HG03159 (cell line): Measurements from ENCODE around the gene TLCD4.
"Not testable (repeated sequence)": the region's sequence is repeated elsewhere in the genome, so short reads cannot be mapped to it uniquely, and the experiment has no call there.

Experiments
- ATAC-seq: cut with Tn5 transposase; IDR thresholded peaks from one replicate; pipeline ENCODE4 v1.9.1; 2021; ENCODE audit warnings: mild to moderate bottlenecking, moderate library complexity; ENCODE audit not compliant: unreplicated experiment

The TLCD4 gene, protein sequence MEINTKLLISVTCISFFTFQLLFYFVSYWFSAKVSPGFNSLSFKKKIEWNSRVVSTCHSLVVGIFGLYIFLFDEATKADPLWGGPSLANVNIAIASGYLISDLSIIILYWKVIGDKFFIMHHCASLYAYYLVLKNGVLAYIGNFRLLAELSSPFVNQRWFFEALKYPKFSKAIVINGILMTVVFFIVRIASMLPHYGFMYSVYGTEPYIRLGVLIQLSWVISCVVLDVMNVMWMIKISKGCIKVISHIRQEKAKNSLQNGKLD

DNA sequence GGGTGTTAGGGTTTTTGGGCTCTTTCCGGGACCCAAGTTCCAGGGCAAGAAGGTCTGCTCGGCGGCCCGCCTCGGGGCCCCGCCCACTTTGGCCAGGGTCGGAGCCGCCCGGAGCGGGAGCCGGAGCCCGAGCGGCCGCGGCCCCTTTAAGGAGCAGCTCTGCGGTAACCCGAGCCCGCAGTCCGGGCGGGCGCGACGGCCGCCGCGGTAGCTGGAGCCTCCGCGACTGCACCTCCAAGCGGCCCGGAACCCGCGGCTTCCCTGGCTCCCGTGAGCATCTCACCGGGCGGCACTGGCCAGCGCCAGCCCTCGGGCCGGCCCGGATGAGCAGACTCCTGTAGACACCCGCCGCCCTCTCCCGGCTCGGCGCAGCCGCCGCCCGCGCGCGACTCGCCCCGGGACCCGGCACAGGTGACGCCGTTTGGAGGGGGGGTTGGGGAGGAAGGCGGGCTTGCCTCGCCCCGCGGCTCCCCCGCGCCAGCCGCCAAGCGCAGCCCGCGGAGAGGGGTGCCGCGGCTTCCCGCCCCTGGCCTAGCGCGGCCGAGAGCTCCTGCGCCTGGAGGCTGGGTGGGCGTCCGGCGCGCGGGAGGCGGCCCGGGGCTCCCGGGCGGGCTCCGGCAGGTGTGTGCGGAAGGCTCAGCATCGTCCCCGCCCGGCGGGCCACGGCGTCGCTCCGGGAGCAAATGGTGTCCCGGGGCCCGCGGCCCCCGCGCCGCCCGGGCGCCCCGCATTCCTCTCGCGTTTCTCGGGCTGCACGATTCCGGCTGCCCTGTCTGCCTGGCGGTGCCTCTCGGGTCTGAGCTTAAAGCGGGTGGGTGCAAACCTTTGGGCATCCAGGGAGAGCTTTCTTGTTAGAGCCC is at the start of gene TLCD4:
Gene TLCD4 (plus strand): TSS at position 149 of the 860 bp plus-strand sequence. CDS start 26,547 bp downstream, outside the sequence.
- peak; percentile 48 for ATAC-seq

DNA sequence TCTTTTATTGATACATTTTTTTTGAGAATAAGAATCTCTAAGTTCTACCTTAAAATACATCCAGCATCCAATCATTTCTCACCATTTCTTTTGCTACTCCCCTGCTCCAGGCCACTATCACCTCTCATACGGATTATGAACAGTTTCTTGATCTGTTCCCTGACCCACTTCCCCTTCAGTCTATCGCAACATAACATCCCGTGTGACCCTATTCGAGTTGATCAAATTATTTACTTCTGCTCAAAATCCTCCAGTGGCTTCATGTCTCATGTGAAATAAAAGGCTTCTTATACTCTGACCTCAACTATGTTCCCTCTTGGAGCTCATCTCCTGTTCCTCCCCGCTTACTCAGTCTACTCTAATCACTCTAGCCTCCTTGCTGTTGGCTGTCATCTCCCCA is 49.6 kb upstream of the TLCD4 start:
- no peak for ATAC-seq

DNA sequence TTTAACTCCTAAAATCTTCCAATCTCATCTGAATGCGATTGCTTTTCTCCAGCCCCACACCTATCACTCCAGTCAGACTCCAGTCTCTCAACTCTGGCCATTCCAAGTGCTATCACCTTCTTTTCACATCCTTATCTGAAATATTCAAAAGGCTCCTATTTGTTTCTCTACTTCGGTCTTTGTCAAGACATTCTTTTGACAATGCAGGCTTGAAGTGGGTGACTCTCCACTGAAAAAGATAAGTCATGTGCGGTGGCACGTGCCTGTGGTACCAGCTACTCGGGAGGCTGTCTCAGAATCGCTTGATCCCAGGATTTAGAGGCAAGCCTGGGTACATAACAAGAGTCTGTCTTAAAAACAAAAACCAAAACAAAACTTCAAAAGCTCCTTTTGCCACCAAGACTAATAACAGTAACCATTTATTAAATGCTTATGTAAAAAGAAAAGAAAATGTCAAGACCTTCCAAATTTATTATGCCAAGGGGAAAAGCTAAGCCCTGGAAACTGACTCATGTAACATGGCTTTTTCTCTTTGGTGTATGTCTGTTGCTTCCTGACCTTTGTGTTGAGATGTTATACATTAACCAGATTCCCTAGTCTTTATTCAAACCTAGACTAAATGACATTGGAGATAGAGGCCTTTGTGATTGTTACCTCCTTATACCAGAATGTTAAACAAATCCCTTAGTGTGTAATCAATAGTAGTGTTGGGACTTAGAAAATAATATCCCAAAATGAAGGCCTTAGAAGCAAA is 48.0 kb upstream of the TLCD4 start:
- ATAC-seq = no peak

DNA sequence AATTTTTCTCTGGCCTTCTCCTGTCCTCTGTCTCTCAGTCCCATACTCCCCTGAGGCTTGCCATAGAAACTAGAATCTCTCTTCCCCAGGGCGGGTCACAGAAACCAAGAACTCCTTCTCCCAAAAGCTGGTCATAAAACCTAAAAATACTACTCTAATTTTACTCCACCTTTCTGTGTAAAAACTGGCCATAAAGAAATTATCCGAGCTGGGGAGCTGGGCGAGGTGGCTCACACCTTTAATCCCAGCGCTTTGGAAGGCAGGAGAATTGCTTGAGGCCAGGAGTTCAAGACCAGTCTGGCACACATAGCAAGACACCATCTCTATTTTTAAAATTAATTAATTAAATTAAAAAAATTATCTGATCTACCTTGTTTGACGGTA is 47.5 kb upstream of the TLCD4 start:
- no peak for ATAC-seq

DNA sequence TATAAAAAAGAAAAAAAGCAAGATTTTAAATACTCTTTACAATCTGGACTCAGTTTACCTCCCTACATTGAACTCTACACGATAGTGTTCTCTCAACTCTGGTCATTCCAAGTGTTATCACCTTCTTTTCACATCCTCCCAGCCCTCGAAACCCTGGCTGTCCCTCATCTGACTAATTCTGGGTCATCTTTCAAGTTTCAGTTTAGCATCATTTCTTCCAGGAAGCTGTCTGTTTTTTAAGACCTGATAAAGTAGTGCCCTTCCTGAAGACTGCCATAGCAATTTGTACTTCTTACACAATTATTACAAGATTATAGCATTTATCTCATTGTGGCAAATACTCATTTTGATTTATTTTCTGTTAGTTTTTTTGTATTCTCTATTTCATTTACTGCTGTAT is 45.6 kb upstream of the TLCD4 start:
- no peak for ATAC-seq

DNA sequence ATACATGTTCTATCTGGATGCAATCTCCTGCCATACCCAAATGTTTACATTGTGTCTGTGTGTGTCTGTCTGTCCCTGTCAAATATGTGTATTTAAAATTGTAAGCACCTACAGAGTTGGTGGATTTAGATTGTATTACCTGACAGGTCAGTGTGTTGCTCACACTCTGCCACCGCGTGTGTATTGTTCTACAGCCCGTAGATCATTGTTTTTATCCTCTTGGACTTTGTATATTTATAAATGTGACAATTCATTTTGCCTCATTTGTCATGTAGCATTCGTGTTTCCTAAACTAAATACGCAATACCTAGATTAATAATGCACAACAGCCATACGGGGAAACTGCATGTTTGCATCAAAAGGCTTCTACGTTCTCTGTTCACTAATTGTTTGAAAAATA is 45.0 kb upstream of the TLCD4 start:
- ATAC-seq = no peak

DNA sequence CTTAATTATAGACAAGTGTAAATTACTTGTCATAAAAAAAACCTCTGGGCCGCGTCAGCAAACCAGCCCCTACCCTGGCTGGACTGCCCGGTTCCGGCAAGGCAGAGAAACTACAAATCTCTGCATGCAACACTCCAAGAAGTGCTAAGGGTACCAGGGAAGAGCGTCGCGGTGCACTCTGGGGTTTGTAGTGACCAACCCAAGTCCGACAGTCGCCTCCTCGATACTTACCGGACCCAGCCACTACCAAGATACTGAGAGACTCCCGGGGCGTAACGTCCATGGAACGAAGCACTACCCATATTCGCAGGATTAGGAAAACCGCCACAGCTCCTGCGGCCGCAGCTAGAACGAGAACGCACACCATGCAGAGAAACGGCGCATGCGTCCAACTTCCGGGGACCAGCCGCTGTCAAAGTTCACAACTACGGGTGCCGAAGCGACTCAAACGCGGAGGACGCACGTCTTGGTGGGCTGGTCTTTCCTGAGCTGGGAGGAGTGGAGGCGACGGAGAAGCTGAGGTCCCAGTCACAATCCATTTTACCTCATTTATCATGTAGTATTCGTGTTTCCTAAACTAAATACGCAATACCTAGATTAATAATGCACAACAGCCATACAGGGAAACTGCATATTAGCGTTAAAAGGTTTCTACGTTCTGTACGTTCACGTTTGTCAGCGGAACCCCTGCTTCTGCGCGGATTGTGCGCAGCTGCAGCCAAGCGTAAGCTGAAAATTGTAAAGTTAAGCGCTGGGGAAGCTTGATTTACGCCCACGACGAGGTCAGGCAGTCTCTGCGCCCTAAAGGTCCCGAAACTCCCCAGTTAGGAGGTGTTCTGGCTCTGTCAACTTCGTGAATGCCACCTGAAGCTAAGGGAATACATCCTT is 44.4 kb upstream of the TLCD4 start, which contains the start of gene ALG14:
Gene ALG14 (minus strand): TSS at position 420 of the 888 bp plus-strand sequence. CDS start 53 bp downstream, at position 367.
- peak; percentile 97 for ATAC-seq

DNA sequence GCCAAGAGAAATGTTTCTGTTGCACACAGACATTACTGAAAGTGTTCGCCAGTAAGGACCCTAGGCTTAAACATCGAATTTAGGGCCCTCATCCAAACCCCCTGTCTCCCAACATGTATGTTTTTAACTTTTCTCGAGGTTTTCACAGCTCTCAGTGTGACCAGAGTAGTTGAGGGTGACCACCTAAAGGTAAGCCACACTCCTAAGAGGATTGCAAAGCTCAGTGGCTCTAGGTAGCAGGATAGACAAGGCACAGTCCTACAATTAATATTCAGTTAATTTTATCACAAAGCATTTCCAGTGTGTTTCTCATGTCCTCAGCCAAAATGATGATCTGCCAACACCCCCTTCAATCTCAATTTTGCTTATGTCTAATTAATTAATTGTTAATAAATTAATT is 43.7 kb upstream of the TLCD4 start:
- no peak for ATAC-seq

DNA sequence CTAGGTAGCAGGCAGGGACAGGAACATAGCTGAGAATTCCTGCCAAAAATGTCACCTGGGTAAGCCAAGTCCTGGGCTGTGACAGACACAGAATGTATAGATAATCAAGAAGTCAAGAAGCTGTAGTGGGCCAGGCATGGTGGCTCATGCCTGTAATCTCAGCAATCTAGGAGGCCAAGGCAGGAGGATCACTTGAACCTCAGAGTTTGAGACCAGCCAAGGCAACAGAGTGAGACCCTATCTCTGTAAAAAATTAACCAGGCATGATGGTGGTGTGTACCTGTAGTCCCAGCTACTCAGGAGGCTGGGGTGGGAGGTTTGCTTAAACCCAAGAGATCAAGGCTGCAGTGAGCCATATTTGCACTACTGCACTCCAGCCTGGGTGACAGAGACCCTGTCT is 41.1 kb upstream of the TLCD4 start:
- no peak for ATAC-seq

DNA sequence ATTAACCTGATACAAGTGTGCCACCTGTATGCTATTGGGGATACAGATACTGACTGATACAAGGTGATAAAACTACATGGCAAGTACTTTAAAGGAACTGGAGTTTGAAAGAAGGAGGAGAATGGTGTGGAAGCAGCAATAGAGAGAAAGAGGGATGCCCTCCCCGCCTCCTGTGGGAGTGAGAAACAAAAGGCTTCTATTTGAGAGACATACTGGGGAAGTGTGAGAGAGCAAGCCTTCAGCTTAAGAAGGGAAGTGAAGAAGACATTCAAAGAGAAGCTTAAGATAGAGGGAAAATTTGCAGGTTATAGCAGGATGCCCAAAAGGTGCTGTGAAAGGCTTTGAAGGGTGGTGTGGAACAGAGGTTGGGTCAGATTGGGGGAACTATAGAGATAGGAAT is 36.7 kb upstream of the TLCD4 start:
- no peak for ATAC-seq

DNA sequence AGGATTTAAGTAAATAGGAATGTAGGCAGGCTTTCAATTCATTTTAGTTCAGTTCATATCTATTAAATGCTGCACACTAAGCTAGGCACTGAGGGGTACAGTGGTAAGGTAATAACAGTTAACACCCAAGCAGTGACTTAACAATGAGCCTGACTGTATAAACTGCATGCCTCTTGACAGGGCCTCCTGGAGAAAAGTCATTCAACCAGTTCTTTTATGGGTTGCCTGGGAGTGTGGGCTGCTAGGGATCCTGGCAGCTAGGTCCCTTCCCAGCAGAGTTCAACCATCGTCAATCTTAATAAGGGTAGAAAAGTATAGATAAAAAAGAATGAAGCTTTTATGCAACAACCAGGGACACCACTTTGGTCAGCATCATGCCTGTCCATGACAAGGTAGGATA is 36.3 kb upstream of the TLCD4 start:
- no peak for ATAC-seq

DNA sequence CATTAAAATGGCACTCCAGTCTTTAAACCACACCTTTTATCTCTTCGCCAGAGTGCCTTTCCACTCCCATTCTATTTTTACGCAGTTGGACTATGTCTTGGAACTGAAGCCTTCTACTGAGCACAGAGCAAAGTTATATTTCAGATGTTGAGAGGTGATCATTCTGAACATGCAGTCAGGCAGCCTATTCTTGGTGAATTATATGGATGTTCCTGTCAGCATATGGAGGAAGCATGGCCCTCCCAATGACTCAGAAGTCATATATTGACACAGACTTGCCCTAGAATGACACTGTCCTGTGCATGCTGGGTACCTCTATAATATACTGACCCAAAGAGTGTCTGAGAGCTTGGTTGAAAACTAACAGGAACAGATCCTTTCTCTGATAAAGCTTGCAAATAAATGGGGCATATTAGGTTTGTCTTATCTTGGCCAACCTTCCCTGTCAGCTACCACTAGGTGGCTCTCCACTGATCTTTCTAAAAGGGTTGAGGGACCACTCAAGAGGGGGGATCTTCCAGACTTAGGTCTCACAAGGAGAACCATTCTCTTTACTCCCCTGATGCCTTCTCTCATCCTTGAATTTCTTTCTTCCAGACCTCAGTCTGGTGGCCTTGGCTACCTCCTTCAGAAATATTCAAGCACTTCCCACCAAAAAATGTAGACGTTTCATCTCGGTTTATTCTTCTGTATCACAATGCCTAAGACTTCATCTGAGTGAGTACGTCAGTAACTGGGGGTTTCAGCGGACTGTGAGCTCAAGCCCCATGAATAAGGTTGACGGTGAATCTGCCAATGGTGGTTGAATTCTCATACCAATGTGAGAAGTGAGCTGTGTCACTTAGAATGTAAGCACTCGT is 32.6 kb upstream of the TLCD4 start:
- peak; percentile 82 for ATAC-seq

DNA sequence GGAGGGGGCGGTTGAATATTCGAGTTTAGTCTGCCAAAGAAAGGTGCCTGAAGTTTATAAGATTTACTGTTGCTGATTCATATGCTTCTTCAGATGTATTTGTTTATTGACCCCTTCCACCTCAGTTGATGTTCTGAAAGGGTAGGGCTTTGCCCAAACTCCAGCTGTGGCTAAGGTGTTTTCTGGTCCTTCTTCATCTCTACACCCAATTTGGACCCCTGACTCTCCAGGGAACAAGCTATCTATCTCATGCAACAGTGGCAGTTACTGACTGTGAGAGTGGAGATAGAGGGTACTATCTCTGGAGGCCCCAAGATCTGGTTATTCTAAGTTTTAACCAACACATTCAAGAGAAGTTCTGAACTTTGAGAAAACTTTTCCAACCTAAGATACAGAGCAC is 31.8 kb upstream of the TLCD4 start:
- ATAC-seq = no peak

DNA sequence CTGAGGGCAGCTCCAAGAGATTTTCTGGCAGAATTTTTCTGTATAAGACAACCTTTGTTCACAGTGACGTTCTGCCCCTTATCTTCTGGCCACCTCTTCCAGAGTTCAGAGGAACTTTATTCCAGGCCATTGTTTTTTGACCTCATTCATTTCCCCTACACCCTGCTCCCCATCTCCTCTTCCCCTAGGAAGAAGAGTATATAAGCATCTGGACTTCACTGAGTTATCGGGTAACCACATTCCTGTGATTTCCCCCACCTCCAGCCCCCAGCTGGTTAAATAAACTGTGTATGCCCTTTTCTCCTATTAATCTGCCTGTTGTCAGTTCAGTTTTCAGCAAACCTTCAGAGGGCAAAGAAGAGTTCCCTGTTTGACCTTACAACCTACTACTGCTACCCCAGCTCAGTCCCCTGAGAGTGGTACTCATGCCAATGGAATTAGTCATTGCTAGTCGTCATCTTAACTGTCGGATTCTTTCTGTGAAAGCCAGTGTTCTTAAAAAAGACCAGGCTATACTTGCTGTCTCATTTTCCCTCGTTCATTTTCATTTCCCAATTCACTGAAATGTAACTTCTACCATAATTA is 30.1 kb upstream of the TLCD4 start:
- ATAC-seq = no peak

DNA sequence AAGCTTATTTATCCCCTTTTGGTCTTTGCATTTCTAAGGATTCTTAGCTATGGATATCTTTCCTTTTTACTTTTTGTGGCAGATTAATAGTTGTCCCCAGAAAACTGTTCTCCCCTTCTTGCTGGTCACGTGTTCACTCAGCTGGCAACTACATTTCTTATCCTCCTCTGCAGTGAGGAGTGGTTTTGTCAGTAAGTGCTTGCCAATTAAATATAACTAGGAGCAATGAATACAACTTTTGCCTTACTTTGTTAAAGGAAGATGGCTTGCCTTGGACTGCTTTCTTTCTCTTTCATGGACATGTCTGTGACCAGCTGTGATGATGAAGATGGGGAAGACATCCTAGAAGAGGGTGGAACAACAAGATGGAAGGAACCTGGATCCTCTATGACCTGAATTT is 28.9 kb upstream of the TLCD4 start:
- ATAC-seq = no peak

DNA sequence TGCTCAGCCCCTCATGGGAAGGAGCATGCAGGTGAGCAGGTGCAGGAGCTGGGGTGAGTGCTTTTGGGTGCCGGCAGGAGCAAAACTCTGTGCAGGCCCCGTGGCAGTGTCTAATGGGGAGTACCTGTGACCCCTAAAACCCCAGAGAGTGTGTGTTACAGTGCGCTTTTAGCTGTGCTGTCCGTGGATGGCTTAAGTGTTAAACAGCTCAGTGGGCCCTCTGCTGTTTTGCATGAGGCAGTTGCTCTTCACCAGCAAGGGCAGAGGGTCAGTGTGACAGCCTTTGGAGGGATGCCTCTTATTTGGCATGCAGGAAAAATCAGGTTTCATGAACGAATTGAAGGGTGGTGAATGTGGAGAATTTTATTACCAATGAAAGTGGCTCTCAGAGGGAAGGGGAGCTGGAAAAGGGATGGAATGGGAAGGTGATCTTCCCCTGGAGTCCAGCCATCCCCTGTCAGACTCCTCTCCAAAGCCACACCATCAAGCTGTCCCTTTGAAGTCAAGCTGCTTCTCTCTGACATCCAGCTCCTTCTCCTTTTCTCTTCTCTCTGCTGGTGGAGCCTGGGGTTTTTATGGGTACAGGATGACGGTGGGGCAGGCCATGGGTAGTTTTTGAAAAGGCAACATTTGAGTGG is 27.4 kb upstream of the TLCD4 start:
- no peak for ATAC-seq

DNA sequence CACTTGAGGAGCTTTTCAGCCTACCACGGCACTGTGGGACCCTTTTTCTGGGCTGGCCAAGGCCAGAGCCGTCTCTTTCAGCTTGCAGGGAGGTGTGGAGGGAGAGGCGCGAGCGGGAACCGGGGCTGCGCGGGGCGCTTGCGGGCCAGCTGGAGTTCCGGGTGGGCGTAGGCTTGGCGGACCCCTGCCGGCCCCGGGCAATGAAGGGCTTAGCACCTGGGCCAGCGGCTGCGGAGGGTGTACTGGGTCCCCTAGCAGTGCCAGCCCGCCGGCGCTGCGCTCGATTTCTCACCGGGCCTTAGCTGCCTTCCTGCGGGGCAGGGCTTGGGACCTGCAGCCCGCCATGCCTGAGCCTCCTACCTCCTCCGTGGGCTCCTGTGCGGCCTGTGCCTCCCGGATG is 25.9 kb upstream of the TLCD4 start:
- not testable (repeated sequence) for ATAC-seq

DNA sequence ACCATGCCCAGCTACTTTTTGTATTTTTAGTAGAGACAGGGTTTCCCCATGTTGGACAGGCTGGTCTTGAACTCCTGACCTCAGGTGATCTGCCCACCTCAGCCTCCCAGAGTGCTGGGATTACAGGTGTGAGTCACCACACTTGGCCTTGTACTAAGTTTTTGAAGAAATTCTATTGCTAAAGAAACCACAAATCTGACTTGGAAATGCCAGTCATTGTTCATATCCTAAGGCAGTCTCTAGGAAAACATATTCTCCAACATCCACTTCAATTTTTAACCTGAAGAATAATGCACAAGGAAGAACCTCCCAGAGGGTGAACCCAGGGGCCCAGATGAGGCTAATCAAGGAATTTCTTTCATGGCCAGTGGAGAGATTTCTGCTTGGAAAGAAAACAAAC is 24.3 kb upstream of the TLCD4 start:
- not testable (repeated sequence) for ATAC-seq

DNA sequence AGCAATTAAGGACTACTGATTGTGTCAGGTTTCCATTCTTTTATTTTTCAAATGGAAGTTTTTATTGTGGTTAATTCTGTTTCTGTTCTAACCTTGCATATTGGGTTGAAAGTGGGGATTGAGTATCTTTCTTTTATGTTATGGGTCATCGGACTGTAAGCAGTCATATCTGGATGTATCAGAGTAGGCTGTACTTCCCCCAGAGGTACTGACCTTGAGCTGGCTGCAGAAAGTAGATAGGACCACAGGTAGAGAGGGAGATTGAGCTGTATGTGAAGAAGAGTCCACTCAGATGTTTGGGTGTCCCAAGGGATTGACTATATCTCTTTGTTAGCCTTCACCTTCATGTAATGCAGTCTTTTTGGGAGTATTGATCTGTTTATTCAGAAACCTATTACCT is 23.9 kb upstream of the TLCD4 start:
- ATAC-seq = no peak
